Panc1 (cell line): Measurements from ENCODE around the gene CD72. TPM values are rescaled to one million over a fixed set of nuclear protein-coding genes. Genes with fewer than 3 reads are reported as not detected.
"Not testable (repeated sequence)": the region's sequence is repeated elsewhere in the genome, so short reads cannot be mapped to it uniquely, and the experiment has no call there.

Experiments
- ATAC-seq: fragments of 200-7000 bp; cut with Tn5 transposase; 2 replicates; pipeline ENCODE4 v1.9.1; 2020; ENCODE audit warnings: mild to moderate bottlenecking, moderate library complexity
- BruUV-seq: library from RNA; stranded (reverse); fragments of 400-500 nt; replicated peaks from 2 replicates; lab custom pipeline; 2021; lab: Mats Ljungman, UMichigan
- CTCF ChIA-PET: fragments of 300-600 bp; sonication (Branson Sonifier 250); formaldehyde crosslinking; loops from one replicate; lab custom pipeline; 2022; ENCODE audit warnings: antibody characterized with exemption; lab: Charles Lee
- POLR2A ChIA-PET: fragments of 300-600 bp; sonication (Branson Sonifier 250); formaldehyde crosslinking; loops from one replicate; lab custom pipeline; 2022; ENCODE audit warnings: antibody characterized with exemption; lab: Charles Lee
- DNase-seq: peaks from one replicate; pipeline ENCODE4 v3.0.0-alpha.2; 2010; ENCODE audit warnings: low read depth, low spot score
- H3K27ac ChIP-seq: 2 replicates; pipeline ENCODE4 v1.5.1; 2011; ENCODE audit warnings: mild to moderate bottlenecking, low read length, inconsistent platforms
- H3K27me3 ChIP-seq: fragments of 200-500 bp; sonication (Bioruptor generic); 2 replicates; pipeline ENCODE4 v1.6.0; 2014; ENCODE audit warnings: low read length, inconsistent platforms; ENCODE audit not compliant: control insufficient read depth, insufficient read depth
- H3K36me3 ChIP-seq: fragments of 200-500 bp; sonication (Bioruptor generic); 2 replicates; pipeline ENCODE4 v1.5.1; 2014; ENCODE audit warnings: inconsistent platforms, mild to moderate bottlenecking, low read length, moderate library complexity; ENCODE audit not compliant: control insufficient read depth, insufficient read depth
- H3K4me1 ChIP-seq: 2 replicates; pipeline ENCODE4 v1.5.1; 2011; ENCODE audit warnings: inconsistent platforms, mild to moderate bottlenecking, low read length, moderate library complexity; ENCODE audit not compliant: control insufficient read depth, insufficient read depth
- H3K4me3 ChIP-seq, 2 experiments: 2 replicates each; pipeline ENCODE4 v1.5.1; 2011 to 2012; ENCODE audit warnings: low read depth in 2 of 2, low read length in 2 of 2, mild to moderate bottlenecking in 2 of 2, inconsistent platforms in 1 of 2, moderate library complexity in 1 of 2
- H3K9me3 ChIP-seq: fragments of 200-500 bp; sonication (Bioruptor generic); 2 replicates; pipeline ENCODE4 v1.5.1; 2014; ENCODE audit warnings: low read depth, mild to moderate bottlenecking, inconsistent platforms, low read length, moderate library complexity; ENCODE audit not compliant: control insufficient read depth, insufficient read depth
- POLR2AphosphoS5 ChIP-seq: IDR thresholded peaks from 2 replicates; pipeline ENCODE4 v1.6.1; 2012; ENCODE audit warnings: mild to moderate bottlenecking, low read depth, low read length, moderate library complexity
- REST ChIP-seq, 2 experiments: IDR thresholded peaks; 2 replicates each; pipeline ENCODE4 v1.6.1; 2011 to 2012; ENCODE audit warnings: low read depth in 2 of 2, control low read depth in 1 of 2, low read length in 1 of 2, mild to moderate bottlenecking in 1 of 2, moderate library complexity in 1 of 2; ENCODE audit not compliant: insufficient read depth in 1 of 2
- SIN3A ChIP-seq: IDR thresholded peaks from 2 replicates; pipeline ENCODE4 v1.6.1; 2012; ENCODE audit warnings: low read depth, mild to moderate bottlenecking, low read length, moderate library complexity, borderline replicate concordance; ENCODE audit not compliant: insufficient read depth
- TCF7L2 ChIP-seq: IDR thresholded peaks from 2 replicates; pipeline ENCODE4 v1.6.1; 2011; ENCODE audit warnings: mild to moderate bottlenecking, low read depth, low read length, inconsistent platforms
- in situ Hi-C: cut with HindIII; loops from 2 replicates; pipeline ENCODE4 v1.10.0; 2016; ENCODE audit warnings: low sequenced_read_pairs, low pct_unique_long_range_greater_than_20kb
- intact Hi-C: fragments of 100-400 bp; cut with micrococcal nuclease; formaldehyde crosslinking; loops from one replicate; pipeline ENCODE4 v1.10.0; 2022; ENCODE audit not compliant: unreplicated experiment
- total RNA-seq: library from RNA; stranded (reverse); gene quantifications from one replicate; pipeline ENCODE4 v1.2.1, GENCODE V29; 2021; ENCODE audit not compliant: unreplicated experiment
- TF ChIP-seq, protein P1 (sequence below): fragments of 450-650 bp; IDR thresholded peaks from 2 replicates; pipeline ENCODE4 v1.5.1; 2017; ENCODE audit warnings: mild to moderate bottlenecking

CD72 gene
- total RNA-seq, 1 experiment from 2014 or later = 0.72 TPM

GRCh38 chr9:35640431-35640830 lies 22.2 kb upstream of the CD72 start:
- BruUV-seq, intact Hi-C loops, in situ Hi-C loops, POLR2A ChIA-PET, H3K27me3 ChIP-seq, H3K4me1 ChIP-seq, DNase-seq, CTCF ChIA-PET, ATAC-seq, H3K9me3 ChIP-seq, H3K36me3 ChIP-seq, H3K4me3 ChIP-seq, H3K27ac ChIP-seq: not testable (repeated sequence)

- POLR2A ChIA-PET = no interaction called here
- TF ChIP-seq TCF7L2 (no peak), SIN3A (no peak), POLR2AphosphoS5 (no peak), REST (IDR thresholded peaks at IDR 0.05; ENCODE audit: insufficient read depth in 1 of 2, low read depth in 2 of 2, low read length in 1 of 2) (no peak)
- TF ChIP-seq, protein P1, sequence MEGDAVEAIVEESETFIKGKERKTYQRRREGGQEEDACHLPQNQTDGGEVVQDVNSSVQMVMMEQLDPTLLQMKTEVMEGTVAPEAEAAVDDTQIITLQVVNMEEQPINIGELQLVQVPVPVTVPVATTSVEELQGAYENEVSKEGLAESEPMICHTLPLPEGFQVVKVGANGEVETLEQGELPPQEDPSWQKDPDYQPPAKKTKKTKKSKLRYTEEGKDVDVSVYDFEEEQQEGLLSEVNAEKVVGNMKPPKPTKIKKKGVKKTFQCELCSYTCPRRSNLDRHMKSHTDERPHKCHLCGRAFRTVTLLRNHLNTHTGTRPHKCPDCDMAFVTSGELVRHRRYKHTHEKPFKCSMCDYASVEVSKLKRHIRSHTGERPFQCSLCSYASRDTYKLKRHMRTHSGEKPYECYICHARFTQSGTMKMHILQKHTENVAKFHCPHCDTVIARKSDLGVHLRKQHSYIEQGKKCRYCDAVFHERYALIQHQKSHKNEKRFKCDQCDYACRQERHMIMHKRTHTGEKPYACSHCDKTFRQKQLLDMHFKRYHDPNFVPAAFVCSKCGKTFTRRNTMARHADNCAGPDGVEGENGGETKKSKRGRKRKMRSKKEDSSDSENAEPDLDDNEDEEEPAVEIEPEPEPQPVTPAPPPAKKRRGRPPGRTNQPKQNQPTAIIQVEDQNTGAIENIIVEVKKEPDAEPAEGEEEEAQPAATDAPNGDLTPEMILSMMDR = no peak
- BruUV-seq = no TSS peak
Observed at GRCh38 chr9:35639631-35640030, 21.4 kb upstream of the CD72 start.

DNA sequence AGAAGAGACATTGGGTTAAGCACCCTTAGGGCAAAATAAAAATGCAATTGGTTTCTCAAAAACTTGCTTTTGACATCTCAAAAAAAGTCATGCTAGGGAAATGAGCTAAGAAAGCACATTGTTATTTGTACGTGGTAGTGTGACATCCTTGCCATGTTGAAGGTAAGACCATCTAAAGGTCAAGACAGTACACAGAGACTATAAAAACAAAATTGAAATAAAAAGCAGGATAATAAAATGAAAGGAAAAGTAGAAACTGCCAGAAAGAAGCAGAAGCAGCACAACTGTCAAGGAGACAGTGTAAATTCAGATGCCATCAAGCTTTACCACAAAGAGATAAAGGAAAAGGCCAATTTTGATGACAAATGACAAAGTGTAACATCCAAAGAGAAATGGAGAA lies 21.0 kb upstream of the CD72 start:
- DNase-seq, H3K36me3 ChIP-seq, H3K4me3 ChIP-seq, H3K27me3 ChIP-seq, in situ Hi-C loops, CTCF ChIA-PET, H3K9me3 ChIP-seq, H3K27ac ChIP-seq, intact Hi-C loops, ATAC-seq, BruUV-seq, H3K4me1 ChIP-seq, POLR2A ChIA-PET: not testable (repeated sequence)

More at GRCh38 chr9:35639631-35640030, 21.4 kb upstream of the CD72 start:
- intact Hi-C loops = no loop called here
- H3K36me3 ChIP-seq = no peaks in the 10 kb centered on the region
- no peaks in the 10 kb centered on the region for H3K27me3 ChIP-seq
- in situ Hi-C loops = no loop called here
- 0 out of 2 replicates have a peak, but pooled peaks cover 2% of the 10 kb centered on the region for H3K4me1 ChIP-seq
- H3K27ac ChIP-seq = no peak overlapping the region
- H3K9me3 ChIP-seq = no peaks in the 10 kb centered on the region
- no peak for ATAC-seq
- CTCF ChIA-PET = no interaction called here
- H3K4me3 ChIP-seq = no peak overlapping the region
- no peak for DNase-seq

- H3K9me3 ChIP-seq, ATAC-seq, in situ Hi-C loops, H3K27ac ChIP-seq, BruUV-seq, DNase-seq, H3K27me3 ChIP-seq, POLR2A ChIA-PET, H3K36me3 ChIP-seq, CTCF ChIA-PET, H3K4me3 ChIP-seq, H3K4me1 ChIP-seq, intact Hi-C loops: not testable (repeated sequence)
Observed at GRCh38 chr9:35638751-35639150, 20.5 kb upstream of the CD72 start.

DNA sequence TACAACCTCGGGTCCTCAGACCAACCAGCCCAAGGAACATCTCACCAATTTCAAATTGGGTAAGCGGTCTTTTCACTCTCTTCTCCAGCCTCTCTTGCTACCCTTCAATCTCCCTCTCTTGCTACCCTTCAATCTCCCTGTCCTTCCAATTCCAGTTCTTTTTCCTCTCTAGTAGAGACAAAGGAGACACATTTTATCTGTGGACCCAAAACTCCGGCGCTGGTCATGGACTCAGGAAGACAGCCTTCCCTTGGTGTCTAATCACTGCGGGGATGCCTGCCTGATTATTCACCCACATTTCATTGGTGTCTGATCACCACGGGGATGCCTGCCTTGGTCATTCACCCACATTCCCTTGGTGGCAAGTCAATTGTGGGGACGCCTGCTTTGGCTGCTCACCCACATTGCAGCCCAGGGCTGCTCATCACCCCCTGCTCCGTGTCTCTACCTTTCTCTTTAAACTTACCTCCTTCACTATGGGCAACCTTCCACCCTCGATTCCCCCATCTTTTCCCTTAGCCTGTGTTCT lies 19.3 kb upstream of the CD72 start:
- intact Hi-C loops, H3K36me3 ChIP-seq, H3K9me3 ChIP-seq, H3K4me3 ChIP-seq, H3K4me1 ChIP-seq, DNase-seq, POLR2A ChIA-PET, CTCF ChIA-PET, H3K27me3 ChIP-seq, BruUV-seq, H3K27ac ChIP-seq, ATAC-seq, in situ Hi-C loops: not testable (repeated sequence)
